ENCODE results near the gene KCNJ10.

- TF ChIP-seq, protein P1, sequence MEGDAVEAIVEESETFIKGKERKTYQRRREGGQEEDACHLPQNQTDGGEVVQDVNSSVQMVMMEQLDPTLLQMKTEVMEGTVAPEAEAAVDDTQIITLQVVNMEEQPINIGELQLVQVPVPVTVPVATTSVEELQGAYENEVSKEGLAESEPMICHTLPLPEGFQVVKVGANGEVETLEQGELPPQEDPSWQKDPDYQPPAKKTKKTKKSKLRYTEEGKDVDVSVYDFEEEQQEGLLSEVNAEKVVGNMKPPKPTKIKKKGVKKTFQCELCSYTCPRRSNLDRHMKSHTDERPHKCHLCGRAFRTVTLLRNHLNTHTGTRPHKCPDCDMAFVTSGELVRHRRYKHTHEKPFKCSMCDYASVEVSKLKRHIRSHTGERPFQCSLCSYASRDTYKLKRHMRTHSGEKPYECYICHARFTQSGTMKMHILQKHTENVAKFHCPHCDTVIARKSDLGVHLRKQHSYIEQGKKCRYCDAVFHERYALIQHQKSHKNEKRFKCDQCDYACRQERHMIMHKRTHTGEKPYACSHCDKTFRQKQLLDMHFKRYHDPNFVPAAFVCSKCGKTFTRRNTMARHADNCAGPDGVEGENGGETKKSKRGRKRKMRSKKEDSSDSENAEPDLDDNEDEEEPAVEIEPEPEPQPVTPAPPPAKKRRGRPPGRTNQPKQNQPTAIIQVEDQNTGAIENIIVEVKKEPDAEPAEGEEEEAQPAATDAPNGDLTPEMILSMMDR (IDR thresholded peaks at IDR 0.05; ENCODE audit: poor library complexity): no peak
- TF ChIP-seq EZH2phosphoT487 (IDR thresholded peaks at IDR 0.05; ENCODE audit: low read depth, severe bottlenecking, unreplicated experiment) (no peak), EZH2 (IDR thresholded peaks at IDR 0.05; ENCODE audit: borderline replicate concordance) (no peak)
These were observed 38.4 kb downstream of the KCNJ10 start, which contains the start of gene PIGM for GRCh38 chr1:160031365-160032164.
